Measurements from ENCODE around the gene RAB27A. TPM values are rescaled to one million over a fixed set of nuclear protein-coding genes. Genes with fewer than 3 reads are reported as not detected.
A peak's percentile ranks its signal among the peaks of the same experiment; 100 is the strongest.

Gene RAB27A
- total and polyA plus RNA-seq, 2 of the 13 experiments (the other 11 are each of a cell fraction or from before 2014, with no cell fraction given): 3.4 to 8.1 TPM

- TF ChIP-seq ELF1 (CRISPR knock-in tag; IDR thresholded peaks at IDR 0.05): no peak
- no peak for TF ChIP-seq SOX6 (IDR thresholded peaks at IDR 0.05)
- peak; percentile 58; the same call in 1 of the 2 replicates for TF ChIP-seq SOX6 (CRISPR knock-in tag; IDR thresholded peaks at IDR 0.05)
- TF ChIP-seq ZNF24 (IDR thresholded peaks at IDR 0.05): no peak
- no peak for TF ChIP-seq RAD51 (IDR thresholded peaks at IDR 0.05; ENCODE audit: borderline replicate concordance)
- no peak for TF ChIP-seq ZNF577 (CRISPR knock-in tag; IDR thresholded peaks at IDR 0.05; ENCODE audit: borderline replicate concordance, low read depth)
- TF ChIP-seq CBFB (CRISPR knock-in tag; IDR thresholded peaks at IDR 0.05): no peak
- TF ChIP-seq NFE2 (CRISPR knock-in tag; IDR thresholded peaks at IDR 0.05): no peak
- TF ChIP-seq AHR (CRISPR knock-in tag; IDR thresholded peaks at IDR 0.05): no peak
- no peak for TF ChIP-seq ZNF709 (CRISPR knock-in tag; IDR thresholded peaks at IDR 0.05)
- no peak for TF ChIP-seq ZBTB7B (CRISPR knock-in tag; IDR thresholded peaks at IDR 0.05)
- TF ChIP-seq ZNF362 (CRISPR knock-in tag; IDR thresholded peaks at IDR 0.05; ENCODE audit: borderline replicate concordance): peak; percentile 39; the same call in 1 of the 2 replicates
- no peak for TF ChIP-seq CHD2 (IDR thresholded peaks at IDR 0.05; ENCODE audit: low read depth, low read length)
- TF ChIP-seq ZNF101 (CRISPR knock-in tag; IDR thresholded peaks at IDR 0.05; ENCODE audit: borderline replicate concordance, low read depth): no peak
- no peak for TF ChIP-seq CREB3 (CRISPR knock-in tag; IDR thresholded peaks at IDR 0.05)
- TF ChIP-seq ZNF773 (CRISPR knock-in tag; IDR thresholded peaks at IDR 0.05; ENCODE audit: borderline replicate concordance): no peak
- TF ChIP-seq, protein P1, sequence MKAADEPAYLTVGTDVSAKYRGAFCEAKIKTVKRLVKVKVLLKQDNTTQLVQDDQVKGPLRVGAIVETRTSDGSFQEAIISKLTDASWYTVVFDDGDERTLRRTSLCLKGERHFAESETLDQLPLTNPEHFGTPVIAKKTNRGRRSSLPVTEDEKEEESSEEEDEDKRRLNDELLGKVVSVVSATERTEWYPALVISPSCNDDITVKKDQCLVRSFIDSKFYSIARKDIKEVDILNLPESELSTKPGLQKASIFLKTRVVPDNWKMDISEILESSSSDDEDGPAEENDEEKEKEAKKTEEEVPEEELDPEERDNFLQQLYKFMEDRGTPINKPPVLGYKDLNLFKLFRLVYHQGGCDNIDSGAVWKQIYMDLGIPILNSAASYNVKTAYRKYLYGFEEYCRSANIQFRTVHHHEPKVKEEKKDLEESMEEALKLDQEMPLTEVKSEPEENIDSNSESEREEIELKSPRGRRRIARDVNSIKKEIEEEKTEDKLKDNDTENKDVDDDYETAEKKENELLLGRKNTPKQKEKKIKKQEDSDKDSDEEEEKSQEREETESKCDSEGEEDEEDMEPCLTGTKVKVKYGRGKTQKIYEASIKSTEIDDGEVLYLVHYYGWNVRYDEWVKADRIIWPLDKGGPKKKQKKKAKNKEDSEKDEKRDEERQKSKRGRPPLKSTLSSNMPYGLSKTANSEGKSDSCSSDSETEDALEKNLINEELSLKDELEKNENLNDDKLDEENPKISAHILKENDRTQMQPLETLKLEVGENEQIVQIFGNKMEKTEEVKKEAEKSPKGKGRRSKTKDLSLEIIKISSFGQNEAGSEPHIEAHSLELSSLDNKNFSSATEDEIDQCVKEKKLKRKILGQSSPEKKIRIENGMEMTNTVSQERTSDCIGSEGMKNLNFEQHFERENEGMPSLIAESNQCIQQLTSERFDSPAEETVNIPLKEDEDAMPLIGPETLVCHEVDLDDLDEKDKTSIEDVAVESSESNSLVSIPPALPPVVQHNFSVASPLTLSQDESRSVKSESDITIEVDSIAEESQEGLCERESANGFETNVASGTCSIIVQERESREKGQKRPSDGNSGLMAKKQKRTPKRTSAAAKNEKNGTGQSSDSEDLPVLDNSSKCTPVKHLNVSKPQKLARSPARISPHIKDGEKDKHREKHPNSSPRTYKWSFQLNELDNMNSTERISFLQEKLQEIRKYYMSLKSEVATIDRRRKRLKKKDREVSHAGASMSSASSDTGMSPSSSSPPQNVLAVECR (CRISPR knock-in tag; IDR thresholded peaks at IDR 0.05; ENCODE audit: borderline replicate concordance): no peak
- peak; percentile 54; the same call in 1 of the 2 replicates for TF ChIP-seq RCOR2 (CRISPR knock-in tag; IDR thresholded peaks at IDR 0.05)
- TF ChIP-seq ATAD3A (CRISPR knock-in tag; IDR thresholded peaks at IDR 0.05): no peak
- 0 out of 2 replicates have a peak, but pooled peaks have one; percentile 1 for TF ChIP-seq MAFF (IDR thresholded peaks at IDR 0.05; ENCODE audit: low read depth, low read length)
- TF ChIP-seq TFE3 (CRISPR knock-in tag; IDR thresholded peaks at IDR 0.05): no peak
- TF ChIP-seq GABPA (IDR thresholded peaks at IDR 0.05; ENCODE audit: low read depth, low read length): no peak
- TF ChIP-seq GABPA (CRISPR knock-in tag; IDR thresholded peaks at IDR 0.05; ENCODE audit: low read depth): peak; percentile 35; the same call in 1 of the 2 replicates
- 0 out of 2 replicates have a peak, but pooled peaks have one; percentile 13 for TF ChIP-seq HNF4A (CRISPR knock-in tag; IDR thresholded peaks at IDR 0.05)
- TF ChIP-seq DMAP1 (CRISPR knock-in tag; IDR thresholded peaks at IDR 0.05): no peak
Observed at GRCh38 chr15:55221090-55222011, 68.3 kb downstream of the RAB27A start (continued).
